HG02885 (cell line): ENCODE results near the gene MYH10.
"Not testable (repeated sequence)": the region's sequence is repeated elsewhere in the genome, so short reads cannot be mapped to it uniquely, and the experiment has no call there.

Source experiments
- ATAC-seq: cut with Tn5 transposase; IDR thresholded peaks from one replicate; pipeline ENCODE4 v1.9.1; 2021; ENCODE audit warnings: mild to moderate bottlenecking; ENCODE audit not compliant: unreplicated experiment, poor library complexity

MYH10 gene

DNA sequence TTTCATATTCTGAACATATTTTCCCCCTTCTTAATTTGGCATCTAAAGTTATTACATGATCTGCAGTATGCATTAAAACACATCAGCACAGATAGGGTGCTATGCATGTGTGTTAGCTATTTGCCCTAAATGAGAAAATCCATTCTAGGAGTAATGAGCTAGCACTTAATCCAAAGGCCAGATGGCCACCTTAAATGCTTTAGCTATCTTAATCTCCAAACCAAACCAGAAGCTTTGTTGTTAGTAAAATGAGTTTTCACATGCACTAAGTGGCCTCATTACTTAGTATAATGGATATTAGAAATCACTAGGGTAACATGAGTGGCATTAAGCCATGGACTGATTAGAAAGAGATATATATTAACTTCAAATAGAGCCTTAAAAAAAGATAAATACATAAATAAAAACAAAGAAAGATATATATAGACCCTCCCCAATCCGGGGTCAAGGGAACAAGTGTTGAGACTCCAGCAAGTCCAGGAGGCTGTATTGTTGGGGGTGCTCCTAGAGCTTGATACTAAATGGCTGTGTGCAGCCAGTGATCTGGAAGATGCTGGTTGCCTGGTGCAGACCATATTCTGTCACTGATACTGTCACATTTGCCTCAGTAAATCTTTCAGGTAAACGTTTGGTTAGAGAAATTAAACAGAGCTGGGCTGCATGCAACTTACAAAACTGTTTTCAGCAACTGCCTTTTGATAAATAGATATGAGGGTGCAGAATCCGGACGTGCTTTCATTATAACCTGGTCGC lies 67.3 kb downstream of the MYH10 start:
- no peak for ATAC-seq

DNA sequence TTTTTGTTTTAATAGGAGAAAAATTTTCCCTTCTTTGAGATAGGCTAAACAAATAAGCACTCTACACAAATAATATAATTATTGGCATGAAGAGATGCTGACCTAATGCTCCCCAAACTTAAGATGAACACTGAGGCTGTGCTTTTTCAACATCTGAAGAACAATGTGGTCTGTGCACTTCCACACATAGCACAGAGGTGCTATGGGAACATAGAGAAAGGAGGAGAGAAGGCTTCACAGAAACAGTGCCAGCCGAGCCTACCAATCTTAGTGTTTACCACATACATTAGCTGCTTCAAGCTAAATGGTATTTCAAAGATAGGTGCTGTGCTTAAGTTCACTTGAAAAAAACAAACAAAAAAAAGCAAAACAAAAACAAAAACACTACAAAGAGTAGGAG lies 72.4 kb downstream of the MYH10 start:
- ATAC-seq: no peak

DNA sequence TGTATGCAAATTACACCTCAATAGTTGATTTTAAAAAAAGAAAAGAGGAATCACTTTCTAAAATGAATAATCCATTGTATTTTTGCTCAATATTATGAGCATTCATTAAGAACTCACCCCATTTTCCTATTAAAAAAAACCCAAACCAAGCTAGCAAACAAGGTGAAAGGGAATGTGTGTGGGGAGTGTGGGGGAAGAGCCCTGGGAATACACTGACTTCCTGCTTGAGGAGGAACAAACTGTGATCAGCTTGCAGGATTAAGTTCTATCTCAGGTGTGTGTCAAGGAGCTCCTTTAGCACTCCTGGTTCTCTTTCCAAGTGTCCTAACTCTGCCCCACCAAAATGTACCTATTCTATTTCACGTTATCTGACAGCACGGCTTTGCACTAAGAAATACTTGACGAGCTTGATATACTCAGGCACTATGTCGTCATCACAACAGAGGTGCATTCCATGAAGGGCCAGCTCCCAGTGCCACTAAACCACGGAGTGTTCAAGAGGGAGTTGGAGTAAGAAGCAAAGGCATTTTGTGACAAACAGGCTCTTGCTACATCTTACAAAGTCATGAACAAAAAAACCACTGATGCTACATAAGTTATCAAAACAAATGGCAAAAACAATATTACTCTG lies 73.2 kb downstream of the MYH10 start:
- ATAC-seq: no peak

DNA sequence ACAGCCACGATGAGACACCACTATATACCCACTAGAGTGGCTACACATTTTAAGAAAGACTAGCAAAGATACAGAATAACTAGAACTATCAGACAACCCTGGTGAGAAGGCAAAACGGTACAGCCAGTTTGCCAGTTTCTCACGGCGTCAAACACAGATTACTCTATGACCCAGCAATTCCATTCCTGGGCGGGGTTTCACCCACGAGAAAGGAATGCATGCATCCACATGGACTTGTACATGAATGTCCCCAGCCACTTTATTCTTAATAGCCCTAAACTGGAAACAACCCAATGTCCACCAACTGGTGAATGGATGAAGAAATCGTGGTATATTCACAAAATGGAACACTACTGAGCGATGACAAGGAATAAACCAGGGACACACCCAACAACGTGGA lies 74.5 kb downstream of the MYH10 start:
- no peak for ATAC-seq

DNA sequence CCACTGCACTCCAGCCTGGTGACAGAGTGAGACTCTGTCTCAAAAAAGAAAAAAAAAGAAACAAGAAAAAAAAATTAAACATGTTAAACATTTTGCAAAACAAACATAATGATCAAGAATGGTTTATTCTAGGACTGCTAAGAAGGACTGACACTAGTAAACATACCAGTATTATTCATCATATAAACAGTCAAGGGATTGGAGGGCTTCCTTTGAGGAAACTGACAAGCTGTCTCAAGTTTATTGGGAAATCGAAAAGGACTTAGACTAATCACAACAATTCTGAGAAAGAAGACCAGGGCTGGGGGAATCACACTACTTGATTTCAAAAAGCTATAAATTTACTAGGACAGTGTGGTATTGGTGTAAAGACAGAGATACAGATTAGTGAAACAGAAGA lies 75.5 kb downstream of the MYH10 start:
- no peak for ATAC-seq

DNA sequence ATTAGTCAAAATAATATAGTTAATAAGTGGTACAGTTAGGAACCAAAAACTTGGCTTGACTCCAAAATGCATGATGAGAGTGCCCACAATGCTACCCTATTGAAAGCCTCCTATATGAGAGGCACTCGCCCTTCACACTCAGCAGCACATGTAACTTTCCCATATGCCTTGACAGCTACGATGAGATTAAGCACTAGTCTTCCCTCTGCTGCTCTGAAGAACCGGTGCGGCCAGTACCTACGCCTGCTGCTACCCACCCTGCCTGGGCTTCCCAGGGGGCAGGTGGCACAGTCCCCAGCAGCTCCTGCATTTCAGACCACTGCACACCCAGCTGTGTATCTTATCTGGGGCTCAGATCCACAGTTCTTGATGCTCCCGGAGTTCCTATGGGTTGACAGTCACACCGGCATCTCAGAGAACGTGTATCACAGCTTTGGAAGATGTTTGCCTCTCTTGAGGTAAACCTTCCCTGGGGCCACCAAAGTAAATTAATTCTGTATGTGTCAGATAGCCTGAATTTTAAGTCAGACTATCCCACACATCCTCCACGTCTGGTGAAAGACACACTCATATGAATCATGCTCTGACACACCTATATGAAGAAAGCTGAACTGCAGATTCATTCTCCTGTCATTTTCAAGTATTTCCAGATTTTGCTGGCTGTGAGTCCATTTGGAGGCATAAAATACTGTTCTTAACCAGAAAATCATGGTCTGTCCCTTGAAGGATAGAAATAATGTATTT lies 77.8 kb downstream of the MYH10 start:
- no peak for ATAC-seq

DNA sequence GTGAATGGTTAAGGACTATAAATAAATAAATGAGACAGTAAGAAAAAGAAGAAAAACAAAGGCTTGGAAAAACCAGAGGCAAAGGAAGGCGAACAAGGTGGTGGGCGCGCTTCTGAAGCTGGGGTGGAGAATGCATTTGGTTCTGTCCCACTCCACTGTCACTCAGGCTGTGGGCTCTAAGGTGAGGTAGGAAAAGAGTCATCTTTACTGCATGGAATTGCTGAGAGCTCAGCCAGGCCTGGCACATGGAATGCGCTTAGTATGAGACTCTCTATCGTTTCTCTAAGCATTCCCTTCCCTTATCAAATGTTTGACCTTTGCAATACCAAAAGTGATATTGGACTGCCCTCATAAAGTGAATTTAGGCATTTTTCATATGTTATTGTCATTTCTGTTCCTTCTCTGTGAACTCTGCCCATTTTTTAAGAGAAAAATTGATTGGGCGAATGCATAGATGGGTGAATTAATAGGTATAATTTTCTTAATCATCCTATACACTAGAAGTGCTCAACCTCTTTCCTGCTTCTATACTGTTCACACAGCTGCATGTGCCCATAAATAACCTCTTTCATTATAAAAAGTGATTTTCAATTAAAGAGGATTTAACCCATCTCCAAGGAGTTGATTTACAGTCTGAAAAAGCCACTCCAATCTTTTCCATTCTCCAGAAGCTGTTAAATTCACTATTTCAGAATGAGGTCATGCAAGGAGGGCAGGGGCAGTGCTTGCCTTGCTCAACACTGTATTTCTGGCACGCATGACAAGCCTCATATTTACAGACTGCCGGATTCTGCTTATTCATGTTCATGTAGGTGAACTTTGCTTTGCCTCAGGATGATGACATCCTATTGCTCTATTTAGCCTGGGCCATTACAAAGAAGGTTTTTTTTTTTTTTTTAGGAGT lies 87.7 kb downstream of the MYH10 start:
- no peak for ATAC-seq

DNA sequence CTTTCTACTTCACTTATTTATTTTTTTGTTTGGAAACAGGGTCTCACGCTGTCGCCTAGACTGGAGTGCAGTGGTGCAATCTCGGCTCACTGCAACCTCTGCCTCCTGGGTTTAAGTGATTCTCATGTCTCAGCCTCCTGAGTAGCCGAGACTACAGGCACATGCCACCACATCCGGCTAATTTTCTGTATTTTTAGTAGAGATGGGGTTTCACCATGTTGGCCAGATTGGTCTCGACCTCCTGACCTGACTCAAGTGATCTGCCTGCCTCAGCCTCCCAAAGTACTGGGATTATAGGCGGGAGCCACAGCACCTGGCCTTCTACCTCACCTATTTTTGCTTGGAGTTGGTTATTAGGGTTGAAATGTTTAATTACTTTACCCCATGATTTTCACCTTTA lies 90.5 kb downstream of the MYH10 start:
- not testable (repeated sequence) for ATAC-seq

DNA sequence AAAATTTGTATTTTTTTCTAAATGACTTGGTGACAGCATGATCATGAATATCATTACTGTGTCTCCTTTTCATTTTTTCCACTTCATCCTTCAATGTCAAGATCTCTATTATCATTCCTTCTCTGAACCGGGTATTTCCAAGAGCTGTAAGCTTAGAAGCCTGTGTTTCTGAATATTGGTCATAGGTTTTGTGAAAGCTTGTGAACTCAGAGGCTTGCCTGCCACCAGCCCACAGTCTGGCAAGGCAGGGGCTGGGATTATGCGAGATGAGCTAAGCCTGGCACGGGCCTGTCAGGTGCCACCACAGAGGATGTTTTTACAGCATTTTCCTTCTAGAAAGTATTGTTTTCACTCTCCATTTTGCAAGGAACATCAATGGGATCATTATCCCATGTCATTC lies 92.8 kb downstream of the MYH10 start:
- no peak for ATAC-seq

DNA sequence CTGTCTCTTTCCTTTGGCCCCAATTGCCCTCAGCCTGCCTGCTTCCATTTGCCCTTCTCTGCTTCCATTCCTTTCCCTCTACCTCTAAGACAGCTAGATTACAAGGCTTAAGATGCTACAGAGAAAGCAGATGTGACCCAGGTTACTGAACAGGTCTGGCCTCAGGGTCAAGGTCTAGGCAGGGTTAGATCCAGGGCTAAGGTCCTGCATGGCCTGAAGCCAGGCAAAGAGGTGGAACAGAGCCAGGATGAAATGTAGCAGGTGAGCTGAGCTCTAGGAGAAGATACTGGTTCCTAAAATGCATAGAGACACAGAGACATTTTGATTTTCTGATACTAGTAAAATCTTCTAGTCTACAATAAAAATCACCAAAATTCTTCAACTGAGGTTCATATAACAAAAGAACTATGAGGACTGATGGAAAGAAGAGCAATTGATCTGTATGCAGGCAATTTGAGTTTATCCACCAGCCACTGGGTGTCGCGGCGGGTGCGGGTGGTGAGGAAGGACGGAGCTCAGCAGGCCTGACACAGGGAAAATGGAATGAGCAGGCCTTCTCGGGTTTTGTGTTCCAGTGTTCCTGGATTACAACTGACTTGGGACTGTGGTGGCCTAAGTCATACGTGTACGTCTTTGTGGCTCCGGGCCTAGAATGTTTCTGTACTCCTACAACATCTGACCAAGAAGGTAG lies 95.9 kb downstream of the MYH10 start:
- no peak for ATAC-seq

DNA sequence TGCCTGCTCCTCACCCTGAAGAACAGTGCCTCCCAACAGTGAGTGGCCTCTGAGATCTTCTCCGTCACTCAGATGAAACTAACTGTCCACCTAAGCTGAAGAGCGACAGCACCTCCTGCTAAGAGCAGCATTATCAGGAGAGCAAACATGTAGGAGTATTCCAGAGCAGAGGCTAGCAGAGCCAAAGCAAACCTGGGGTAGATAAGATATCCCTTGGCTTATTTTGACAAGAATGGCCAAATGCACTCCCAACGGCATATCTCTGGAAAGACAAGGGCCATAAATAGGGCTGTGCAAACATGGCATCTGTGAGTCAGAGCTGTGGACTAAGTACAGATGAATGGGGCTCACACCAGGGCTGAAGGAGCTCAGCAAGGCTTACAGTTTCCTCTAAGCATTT lies 98.5 kb downstream of the MYH10 start:
- no peak for ATAC-seq

DNA sequence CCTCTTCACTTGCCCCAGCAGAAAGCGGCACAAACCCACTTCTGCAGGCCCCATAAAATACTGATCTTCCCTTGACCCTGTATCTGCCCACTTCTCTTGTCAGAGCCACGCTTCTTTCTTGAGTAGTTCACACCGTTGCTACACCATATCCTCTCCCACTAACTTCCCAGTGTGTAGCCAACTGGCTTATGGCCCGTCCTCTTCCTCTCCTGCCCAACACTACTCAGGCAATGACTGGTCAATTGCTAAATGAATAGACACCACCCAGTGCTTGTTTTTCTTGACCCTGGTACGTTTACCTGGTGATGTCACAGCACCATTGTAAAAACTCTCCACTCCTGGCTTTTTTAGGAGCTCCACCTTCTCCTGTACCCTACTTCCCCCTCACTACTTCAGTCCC lies 107.9 kb downstream of the MYH10 start:
- no peak for ATAC-seq

DNA sequence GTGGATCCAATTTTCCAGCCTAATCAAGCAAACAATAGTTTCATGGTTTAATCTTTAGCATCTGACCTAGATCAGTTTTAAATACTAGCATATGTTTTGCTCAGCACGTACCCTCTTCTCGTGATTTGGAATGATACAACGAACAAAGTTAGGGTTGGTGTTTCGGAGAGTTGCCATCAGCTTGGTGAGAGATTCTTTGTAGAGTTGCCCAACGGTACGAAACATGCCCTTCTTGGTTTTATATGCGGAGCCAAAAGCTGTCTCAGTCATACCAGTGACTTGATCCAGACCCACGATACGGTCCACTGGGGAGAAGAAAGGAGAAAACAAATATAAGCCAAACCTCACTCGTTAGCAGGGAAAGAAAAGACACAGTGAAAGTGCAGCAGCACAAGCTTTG lies 109.5 kb downstream of the MYH10 start:
- no peak for ATAC-seq

DNA sequence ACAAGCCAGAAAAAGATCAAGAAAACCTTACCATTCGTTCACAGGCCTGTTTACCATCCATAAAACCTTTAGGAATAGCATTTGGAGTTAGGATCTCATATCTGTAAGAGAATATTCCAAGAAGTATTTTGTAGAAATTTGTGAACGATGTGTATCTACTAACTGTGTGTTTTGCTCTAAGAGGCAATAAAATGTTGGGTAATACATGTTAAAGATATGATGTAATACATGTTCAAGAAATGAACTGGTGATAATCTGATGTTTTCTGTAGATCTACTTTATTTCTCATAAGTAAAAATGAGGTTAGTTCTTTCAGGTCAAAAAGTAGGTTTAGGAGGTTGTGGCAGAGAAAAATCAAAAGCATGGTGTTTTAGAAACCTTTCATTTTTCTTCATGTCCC lies 111.7 kb downstream of the MYH10 start:
- ATAC-seq: no peak

DNA sequence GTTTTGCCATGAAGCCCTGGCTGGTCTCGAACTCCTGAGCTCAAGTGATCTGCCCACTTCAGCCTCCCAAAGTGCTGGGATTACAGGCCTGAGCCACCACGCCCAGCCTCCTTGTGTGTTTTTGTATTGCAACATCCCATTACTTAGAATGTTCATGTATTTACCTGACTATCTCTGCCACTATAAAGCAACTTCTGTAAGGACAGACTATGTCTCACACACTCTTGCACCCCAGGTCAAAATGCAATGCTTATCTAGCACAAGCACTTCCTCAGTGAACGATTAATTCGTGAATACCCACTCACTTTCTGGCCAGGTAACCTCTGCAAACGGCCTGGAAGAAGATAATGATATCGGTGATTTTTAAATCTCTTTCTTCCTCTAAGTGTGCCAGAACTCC lies 112.2 kb downstream of the MYH10 start:
- ATAC-seq: no peak

DNA sequence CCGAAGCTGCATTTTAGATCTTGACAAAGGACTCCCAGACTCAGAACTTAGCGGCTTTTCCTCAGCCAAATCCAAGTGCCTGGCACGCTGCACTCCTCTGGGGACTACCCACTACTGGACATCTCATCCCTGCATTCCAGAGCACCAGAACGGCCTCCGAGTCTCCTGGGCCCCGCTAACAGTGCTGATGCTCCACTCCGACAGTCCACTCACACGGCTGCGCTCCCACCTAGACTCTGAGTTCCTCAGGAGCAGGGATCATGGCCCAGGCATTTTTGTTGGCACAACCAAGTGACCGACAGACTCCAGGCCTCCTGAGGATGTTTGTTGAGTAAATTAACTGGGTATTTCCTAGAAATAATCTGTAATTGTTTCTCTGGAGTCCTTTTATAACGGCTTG lies 115.7 kb downstream of the MYH10 start:
- ATAC-seq: no peak

DNA sequence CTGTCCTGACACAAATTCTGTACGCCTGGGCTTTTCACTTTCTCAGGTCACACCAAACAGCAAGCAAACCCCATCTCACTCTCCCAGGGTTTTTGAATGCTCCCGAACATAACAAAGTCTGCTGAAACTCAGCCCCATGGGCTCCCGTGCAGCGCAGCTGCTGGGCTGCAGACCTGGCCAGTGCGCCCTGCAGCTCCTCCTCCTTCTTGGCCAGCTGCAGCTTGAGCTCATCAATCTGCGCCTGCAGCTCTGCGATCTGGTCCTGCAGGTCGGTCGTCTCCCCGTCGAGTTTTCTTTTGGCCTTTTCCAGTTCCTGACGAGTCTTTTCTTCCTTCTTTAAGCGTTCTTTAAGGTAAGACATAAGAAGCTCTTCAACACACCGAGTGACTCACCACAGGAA lies 124.4 kb downstream of the MYH10 start:
- ATAC-seq: no peak

DNA sequence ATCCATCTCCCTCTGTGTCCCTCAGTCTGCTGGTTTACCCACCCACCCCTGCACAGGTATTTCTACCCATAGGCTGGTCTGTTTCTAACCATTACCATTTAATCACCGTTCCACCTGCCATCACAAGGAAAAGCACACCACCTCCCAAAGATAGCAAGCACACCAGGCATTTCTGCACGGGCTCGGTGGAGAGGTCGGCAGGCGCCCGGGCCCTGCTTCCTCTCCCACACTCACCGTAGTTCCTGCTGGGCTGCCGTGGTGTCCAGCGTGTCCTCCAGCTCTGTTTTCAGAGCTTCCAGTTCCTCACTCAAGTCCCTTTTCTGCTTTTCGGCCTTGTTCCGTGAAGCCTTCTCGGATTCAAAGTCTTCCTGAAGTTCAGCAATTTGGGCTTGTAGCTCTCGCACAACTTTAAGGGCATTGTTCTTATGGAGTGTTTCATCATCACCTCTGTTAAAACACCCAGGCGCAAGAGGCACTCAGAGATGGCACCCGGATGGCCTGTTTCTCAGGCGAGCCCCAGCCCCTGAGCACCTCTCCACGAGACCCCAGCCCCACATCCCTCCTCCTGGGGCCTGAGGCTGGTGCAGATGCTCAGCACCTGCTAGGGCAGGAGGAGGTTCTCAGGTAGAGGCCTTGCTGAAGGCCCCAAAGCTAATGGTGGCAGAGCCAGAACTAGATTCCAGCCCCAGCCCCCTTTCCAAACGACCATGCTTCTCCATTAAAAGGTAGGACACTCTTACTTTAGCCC lies 125.9 kb downstream of the MYH10 start:
- ATAC-seq: no peak

DNA sequence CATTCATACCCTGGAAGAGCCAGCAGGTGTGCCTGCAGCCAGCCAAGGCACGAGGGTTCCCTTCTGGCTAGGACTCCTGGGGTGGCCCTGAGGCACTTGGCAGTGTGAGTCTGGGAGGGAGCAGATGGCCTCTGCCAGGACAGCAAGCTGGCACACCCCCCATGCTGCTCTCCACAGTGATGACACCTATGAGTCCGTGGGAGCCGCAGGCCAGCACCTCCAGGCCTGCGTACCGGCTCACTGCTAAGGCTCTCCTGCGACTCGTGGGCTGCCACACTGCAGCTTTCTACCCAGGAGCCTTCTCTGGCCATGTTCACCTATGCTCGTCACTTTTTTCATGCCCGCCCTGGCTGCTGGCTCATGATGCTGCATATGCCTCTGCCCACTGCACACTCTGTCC lies 126.7 kb downstream of the MYH10 start:
- ATAC-seq: no peak
